ENCODE results near the gene HCK.
"Not testable (repeated sequence)": the region's sequence is repeated elsewhere in the genome, so short reads cannot be mapped to it uniquely, and the experiment has no call there.

The HCK gene

DNA sequence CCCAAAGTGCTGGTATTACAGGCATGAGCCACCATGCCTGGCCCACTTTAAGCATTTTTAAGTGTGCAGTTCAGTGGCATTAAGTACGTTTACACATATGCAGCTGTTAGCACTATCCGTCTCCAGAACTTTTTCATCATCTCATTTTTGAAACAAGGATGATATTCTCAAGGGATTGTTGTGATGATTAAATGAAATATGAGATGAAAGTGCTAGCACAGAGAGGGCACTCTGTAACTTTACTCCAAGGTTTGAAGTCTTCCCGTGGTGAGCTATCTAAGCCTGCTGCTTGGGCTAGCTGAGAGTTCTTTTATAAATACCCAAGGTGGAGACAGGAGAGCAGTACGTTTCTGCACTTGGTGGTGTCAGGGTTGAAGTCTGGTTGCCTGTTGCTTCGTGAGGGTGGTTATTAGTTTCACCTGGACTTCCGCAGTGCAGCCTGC lies 64.1 kb downstream of the HCK start:
- no peak for DNase-seq (ENCODE audit: low read depth)
- TF ChIP-seq CTCF (conservative IDR thresholded peaks at IDR 0.05; ENCODE audit: low read depth, low read length) = no peak
- no peak overlapping the region for H3K4me3 ChIP-seq (ENCODE audit: low read length)

DNA sequence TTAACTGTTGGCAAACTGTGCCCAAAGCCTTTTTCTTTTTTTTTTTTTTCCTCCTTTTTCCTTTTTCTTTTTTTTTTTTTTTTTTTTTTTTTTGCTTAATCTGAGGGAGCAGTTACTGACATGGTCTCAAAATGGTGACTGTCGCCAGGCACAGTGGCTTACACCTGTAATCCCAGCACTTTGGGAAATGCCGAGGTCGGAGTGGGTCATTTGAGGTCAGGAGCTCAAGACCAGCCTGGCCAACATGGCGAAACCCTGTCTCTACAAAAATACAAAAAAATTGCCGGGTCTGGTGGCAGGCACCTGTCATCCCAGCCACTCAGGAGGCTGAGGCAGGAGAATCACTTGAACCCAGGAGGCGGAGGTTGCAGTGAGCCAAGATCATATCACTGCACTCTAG lies 64.8 kb downstream of the HCK start:
- H3K4me3 ChIP-seq (ENCODE audit: low read length); DNase-seq (ENCODE audit: low read depth): not testable (repeated sequence)

GRCh38 chr20:32118427-32118826 lies 66.4 kb downstream of the HCK start:
- DNase-seq (ENCODE audit: low read depth); H3K4me3 ChIP-seq (ENCODE audit: low read length): not testable (repeated sequence)

- no peak overlapping the region for H3K4me3 ChIP-seq (ENCODE audit: low read length)
- no peak for TF ChIP-seq CTCF (conservative IDR thresholded peaks at IDR 0.05; ENCODE audit: low read depth, low read length)
- no peak for DNase-seq (ENCODE audit: low read depth)
Measured at GRCh38 chr20:32119734-32120133, 67.7 kb downstream of the HCK start.

- H3K4me3 ChIP-seq (ENCODE audit: low read length) = not testable (repeated sequence)
Measured at GRCh38 chr20:32121908-32122307, 69.9 kb downstream of the HCK start.

DNA sequence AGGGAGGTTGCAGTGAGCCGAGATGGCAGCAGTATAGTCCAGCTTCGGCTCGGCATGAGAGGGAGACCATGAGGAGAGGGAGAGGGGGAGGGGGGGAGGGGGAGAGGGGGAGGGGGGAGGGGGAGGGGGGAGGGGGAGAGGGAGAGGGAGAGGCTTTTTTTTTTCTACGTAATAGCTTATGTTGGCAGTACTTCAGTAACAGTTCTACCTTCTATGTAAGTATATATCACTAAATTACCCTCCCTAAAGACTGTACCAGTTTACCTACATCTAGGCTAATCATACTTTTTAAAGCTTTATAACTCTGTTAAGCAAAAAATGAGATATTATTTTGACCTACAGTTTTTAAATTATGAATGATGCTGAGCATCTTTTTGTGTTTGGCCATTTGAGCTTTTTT lies 71.0 kb downstream of the HCK start:
- H3K4me3 ChIP-seq (ENCODE audit: low read length) = no peak overlapping the region
- no peak for DNase-seq (ENCODE audit: low read depth)
- no peak for TF ChIP-seq CTCF (conservative IDR thresholded peaks at IDR 0.05; ENCODE audit: low read depth, low read length)

More at GRCh38 chr20:32121908-32122307, 69.9 kb downstream of the HCK start:
- not testable (repeated sequence) for DNase-seq (ENCODE audit: low read depth)

GRCh38 chr20:32124916-32125454 lies 72.9 kb downstream of the HCK start:
- DNase-seq (ENCODE audit: low read depth) = no peak
- no peak for TF ChIP-seq CTCF (conservative IDR thresholded peaks at IDR 0.05; ENCODE audit: low read depth, low read length)
- H3K4me3 ChIP-seq (ENCODE audit: low read length) = no peak overlapping the region

GRCh38 chr20:32125506-32125905 lies 73.5 kb downstream of the HCK start:
- no peak for TF ChIP-seq CTCF (conservative IDR thresholded peaks at IDR 0.05; ENCODE audit: low read depth, low read length)
- DNase-seq (ENCODE audit: low read depth) = no peak
- no peak overlapping the region for H3K4me3 ChIP-seq (ENCODE audit: low read length)

DNA sequence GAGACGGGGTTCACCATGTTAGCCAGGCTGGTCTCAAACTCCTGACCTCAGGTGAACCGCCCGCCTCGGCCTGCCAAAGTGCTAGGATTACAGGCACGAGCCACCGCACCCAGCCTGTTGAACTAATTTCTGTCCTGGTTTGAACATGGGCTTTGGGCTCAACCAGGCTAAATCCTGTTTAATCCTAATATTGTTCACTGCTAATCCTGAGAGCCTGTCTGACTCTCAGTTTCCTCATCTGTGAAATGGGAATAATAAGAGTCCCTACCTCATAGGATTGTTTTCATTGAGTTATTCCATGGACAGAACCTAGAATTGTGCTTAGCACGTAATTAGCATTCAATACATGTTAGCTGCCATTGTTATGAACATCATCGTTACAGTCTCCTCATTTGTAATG lies 74.9 kb downstream of the HCK start:
- no peak overlapping the region for H3K4me3 ChIP-seq (ENCODE audit: low read length)
- TF ChIP-seq CTCF (conservative IDR thresholded peaks at IDR 0.05; ENCODE audit: low read depth, low read length) = no peak
- no peak for DNase-seq (ENCODE audit: low read depth)

All from retinal pigment epithelial cell (primary cell).